Breast epithelium (tissue), 4 donors: ENCODE data around the gene SLC4A7. TPM values are rescaled to one million over a fixed set of nuclear protein-coding genes. Genes with fewer than 3 reads are reported as not detected.

Source experiments
- DNase-seq, 2 donors: peaks; one replicate each; pipeline ENCODE4 v3.0.0-alpha.2; 2019; ENCODE audit warnings: low spot score in 2 of 2
- H3K27ac ChIP-seq, 2 donors: fragments of 200-600 bp; sonication (generic) in 1 of 2; one replicate each; pipeline ENCODE4 v1.5.1; 2016 to 2019; ENCODE audit warnings: mild to moderate bottlenecking in 1 of 2
- H3K27me3 ChIP-seq, 2 donors: fragments of 200-600 bp; sonication (generic) in 1 of 2; one replicate each; pipeline versions ENCODE4 v1.5.1 to v1.6.0; 2017 to 2019; ENCODE audit warnings: control low read depth in 1 of 2, mild to moderate bottlenecking in 1 of 2
- H3K36me3 ChIP-seq: fragments of 200-600 bp; one replicate; pipeline ENCODE4 v1.5.1; 2019
- H3K4me1 ChIP-seq, 2 donors: fragments of 200-600 bp; sonication (generic); one replicate each; pipeline ENCODE4 v1.5.1; 2016 to 2019; ENCODE audit warnings: control low read depth in 1 of 2
- H3K4me3 ChIP-seq, 3 donors: fragments of 200-600 bp; sonication (generic); 1 replicate in 2 of 3; 2 replicates in 1 of 3; pipeline ENCODE4 v1.5.1; 2016 to 2019; ENCODE audit warnings: mild to moderate bottlenecking in 3 of 3, moderate library complexity in 2 of 3
- H3K9me3 ChIP-seq, 2 donors: fragments of 200-600 bp; sonication (generic) in 1 of 2; one replicate each; pipeline ENCODE4 v1.5.1; 2016 to 2019; ENCODE audit warnings: control low read depth in 1 of 2
- POLR2A ChIP-seq: fragments of 450-650 bp; IDR thresholded peaks from one replicate; pipeline ENCODE4 v1.6.1; 2016; ENCODE audit warnings: antibody characterized with exemption, mild to moderate bottlenecking, moderate library complexity
- POLR2AphosphoS5 ChIP-seq, 3 donors: sonication (generic); formaldehyde crosslinking; IDR thresholded peaks; one replicate each; pipeline ENCODE4 v1.6.1; 2017; ENCODE audit warnings: antibody characterized with exemption in 3 of 3
- intact Hi-C: fragments of 100-400 bp; cut with DNase I; formaldehyde crosslinking; loops from one replicate; pipeline ENCODE4 v1.15.1; 2023; ENCODE audit warnings: low total_unique reads
- total RNA-seq, 3 donors: library from RNA; depleted of rRNA; stranded (reverse); fragments of >200 nt; gene quantifications; one replicate each; pipeline ENCODE4 v1.1.0, GENCODE V29; 2016
- TF ChIP-seq, protein P1 (sequence below), 3 donors: fragments of 450-650 bp; IDR thresholded peaks; one replicate each; pipeline ENCODE4 v1.5.1; 2016 to 2017; ENCODE audit warnings: antibody characterized with exemption in 3 of 3, mild to moderate bottlenecking in 3 of 3, moderate library complexity in 3 of 3

The SLC4A7 gene
- total RNA-seq, 3 donors from 2014 or later, result 32.8 to 219 (median 204) TPM

DNA sequence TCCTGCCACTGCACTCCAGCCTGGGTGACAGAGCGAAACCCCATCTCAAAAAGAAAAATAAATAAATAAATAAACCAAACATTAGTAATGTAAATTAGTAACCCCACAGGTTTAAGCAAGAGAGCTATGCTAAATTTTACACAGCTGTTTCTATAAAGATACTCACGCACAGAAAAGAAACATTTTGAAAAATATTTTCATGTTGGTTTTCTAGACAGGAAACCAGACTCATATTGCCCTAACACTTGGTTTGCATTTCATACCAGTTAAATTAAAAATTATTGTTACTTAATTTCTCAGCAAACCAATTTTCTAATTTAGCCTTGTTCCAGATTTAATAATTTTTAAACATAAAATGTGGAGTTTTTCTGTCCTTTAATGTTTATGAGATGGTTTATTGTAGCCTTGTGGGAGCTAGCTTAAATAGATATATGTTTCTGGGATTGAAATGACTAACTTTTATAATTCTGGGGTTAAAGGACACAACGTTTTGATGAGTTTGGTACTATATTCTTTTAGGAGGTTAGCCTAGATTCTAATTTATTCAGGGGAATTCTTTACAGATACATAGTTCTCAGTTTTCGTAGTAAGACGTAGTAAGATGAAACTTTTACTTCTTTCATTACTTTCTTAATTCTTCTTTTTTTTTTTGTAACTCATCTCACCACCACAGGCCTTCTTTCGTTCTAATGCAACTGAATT, 42.6 kb upstream of the SLC4A7 start:
- Histone ChIP-seq H3K4me1 (no peaks in the 10 kb centered on the region), H3K9me3 (no peaks in the 10 kb centered on the region), H3K4me3 (no peak overlapping the region), H3K27ac (no peak overlapping the region), H3K36me3 (no peaks in the 10 kb centered on the region), H3K27me3 (no peaks in the 10 kb centered on the region)
- intact Hi-C loops, result no loop called here
- TF ChIP-seq POLR2A (no peak), POLR2AphosphoS5 (IDR thresholded peaks at IDR 0.05) (no peak)
- TF ChIP-seq, protein P1, sequence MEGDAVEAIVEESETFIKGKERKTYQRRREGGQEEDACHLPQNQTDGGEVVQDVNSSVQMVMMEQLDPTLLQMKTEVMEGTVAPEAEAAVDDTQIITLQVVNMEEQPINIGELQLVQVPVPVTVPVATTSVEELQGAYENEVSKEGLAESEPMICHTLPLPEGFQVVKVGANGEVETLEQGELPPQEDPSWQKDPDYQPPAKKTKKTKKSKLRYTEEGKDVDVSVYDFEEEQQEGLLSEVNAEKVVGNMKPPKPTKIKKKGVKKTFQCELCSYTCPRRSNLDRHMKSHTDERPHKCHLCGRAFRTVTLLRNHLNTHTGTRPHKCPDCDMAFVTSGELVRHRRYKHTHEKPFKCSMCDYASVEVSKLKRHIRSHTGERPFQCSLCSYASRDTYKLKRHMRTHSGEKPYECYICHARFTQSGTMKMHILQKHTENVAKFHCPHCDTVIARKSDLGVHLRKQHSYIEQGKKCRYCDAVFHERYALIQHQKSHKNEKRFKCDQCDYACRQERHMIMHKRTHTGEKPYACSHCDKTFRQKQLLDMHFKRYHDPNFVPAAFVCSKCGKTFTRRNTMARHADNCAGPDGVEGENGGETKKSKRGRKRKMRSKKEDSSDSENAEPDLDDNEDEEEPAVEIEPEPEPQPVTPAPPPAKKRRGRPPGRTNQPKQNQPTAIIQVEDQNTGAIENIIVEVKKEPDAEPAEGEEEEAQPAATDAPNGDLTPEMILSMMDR (IDR thresholded peaks at IDR 0.05), result no peak
- no peak for DNase-seq

DNA sequence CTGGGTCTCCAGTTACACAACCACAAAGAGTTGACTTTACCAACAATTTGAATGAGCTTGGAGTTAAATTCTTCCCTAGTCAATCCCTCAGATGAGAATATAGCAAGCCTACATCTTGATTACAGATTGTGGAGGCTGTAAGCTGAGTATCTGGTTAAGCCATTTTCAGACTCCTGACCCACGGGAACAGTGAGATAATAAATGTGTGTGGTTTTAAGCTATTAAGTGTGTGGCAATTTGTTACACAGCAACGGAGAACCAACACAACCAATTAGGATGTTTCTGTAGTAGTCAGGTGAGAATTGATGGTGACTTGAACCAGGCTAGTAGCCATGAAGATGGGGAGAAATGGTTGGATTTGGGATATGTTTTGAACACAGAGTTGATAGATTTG, 37.7 kb upstream of the SLC4A7 start:
- Histone ChIP-seq H3K36me3 (no peaks in the 10 kb centered on the region), H3K9me3 (no peaks in the 10 kb centered on the region), H3K4me3 (no peak overlapping the region), H3K27me3 (no peaks in the 10 kb centered on the region), H3K4me1 (no peaks in the 10 kb centered on the region), H3K27ac (peak overlapping the region in 1 of 2 donors; percentile 32)
- intact Hi-C loops, result no loop called here
- TF ChIP-seq POLR2AphosphoS5 (IDR thresholded peaks at IDR 0.05) (no peak), POLR2A (no peak)
- TF ChIP-seq, protein P1 (IDR thresholded peaks at IDR 0.05), result no peak
- DNase-seq, result no peak

DNA sequence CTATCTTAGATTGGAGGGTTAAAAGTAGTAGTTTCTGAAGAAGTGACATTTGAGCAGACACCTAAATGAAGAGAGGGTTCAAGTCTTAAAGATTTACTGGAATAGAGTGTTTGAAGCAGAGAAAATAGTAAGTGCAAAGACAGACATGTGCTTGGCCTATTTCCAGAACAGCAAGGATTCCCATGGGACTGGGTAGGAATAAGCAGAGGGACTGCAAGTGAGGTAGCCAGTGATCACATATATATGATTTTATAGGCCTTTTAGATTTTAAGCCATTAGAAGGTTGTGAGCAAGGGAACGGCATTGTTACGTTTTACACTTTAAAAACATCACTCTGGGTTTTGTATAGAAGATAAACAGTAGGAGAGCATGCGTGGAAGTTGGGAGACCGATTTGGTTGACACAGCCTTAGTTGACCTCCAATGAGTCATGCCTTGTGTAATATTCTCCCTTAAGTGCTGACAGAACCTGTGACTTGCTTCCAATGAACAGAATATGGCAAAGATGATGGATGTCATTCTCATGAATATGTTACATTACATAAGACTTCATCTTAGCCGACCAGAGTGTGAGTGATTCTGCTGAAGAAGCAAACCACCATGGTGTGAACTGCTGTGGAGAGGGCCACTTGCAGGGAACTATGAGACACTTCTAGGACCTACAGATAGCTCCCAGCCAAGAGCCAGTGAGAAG, 37.1 kb upstream of the SLC4A7 start:
- intact Hi-C loops, result no loop called here
- Histone ChIP-seq H3K4me1 (no peaks in the 10 kb centered on the region), H3K27me3 (no peaks in the 10 kb centered on the region), H3K4me3 (no peak overlapping the region), H3K9me3 (no peaks in the 10 kb centered on the region), H3K36me3 (no peaks in the 10 kb centered on the region), H3K27ac (peak overlapping the region in 1 of 2 donors; percentile 32)
- TF ChIP-seq POLR2AphosphoS5 (IDR thresholded peaks at IDR 0.05), result peak in 2 of 3 donors; percentile 28 to 40
- TF ChIP-seq, protein P1 (IDR thresholded peaks at IDR 0.05), result no peak
- no peak for DNase-seq

DNA sequence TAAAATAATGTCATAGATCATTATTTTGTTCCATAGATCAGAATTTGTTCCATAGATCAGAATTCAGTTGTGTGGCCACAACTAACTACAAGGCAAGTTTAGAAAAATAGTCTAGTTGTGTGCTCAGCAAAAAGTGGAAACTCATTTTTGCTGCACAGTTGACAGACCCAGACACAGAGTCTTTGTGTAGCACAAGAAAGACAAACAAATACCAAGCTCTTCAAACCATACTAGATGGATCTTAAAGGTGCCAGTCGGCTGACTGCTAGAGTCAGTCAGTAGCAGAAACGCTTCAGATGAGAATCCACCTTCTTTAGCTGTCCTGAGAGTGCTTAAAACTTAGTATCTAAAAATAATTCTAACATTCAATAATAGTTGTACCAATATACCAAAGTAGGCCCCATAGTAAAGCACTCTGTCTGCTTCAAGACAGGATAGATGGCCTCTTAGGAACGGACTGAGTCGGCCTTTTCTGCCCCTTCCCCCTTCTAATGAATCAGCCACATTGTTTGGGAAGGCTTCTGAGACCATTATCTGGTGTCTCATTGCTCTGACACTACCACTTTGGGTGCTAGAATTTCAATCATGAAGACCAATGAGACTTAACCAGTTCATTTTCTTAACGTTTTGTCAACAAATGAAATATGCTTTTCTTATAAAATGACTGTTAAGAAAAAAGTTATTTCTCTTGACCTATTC, 27.7 kb upstream of the SLC4A7 start:
- no peak for DNase-seq
- H3K9me3 ChIP-seq, result no peaks in the 10 kb centered on the region
- H3K4me3 ChIP-seq, result no peak overlapping the region
- H3K36me3 ChIP-seq, result no peaks in the 10 kb centered on the region
- H3K27ac ChIP-seq, result no peak overlapping the region
- H3K4me1 ChIP-seq, result no peaks in the 10 kb centered on the region
- intact Hi-C loops, result no loop called here
- TF ChIP-seq, protein P1 (IDR thresholded peaks at IDR 0.05), result no peak
- no peak for TF ChIP-seq POLR2A
- H3K27me3 ChIP-seq, result no peaks in the 10 kb centered on the region

DNA sequence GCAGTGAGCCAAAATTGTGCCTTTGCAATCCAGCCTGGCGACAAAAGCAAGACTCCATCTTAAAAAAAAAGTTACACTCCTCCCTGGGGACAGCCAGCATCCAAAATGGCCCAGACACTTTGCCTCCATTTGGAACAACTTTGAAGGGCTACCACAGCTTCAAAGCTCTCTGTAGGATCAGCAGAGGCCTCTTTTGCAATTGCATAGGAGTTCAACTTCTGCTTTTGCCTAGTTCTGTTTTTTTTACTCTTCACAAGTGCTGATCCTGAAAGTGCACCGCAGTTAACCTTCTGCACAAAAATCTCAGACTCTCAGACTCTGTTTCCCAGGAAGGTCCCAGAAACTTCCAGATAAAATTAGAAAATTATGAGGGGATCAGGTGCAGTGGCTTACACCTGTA, 25.2 kb upstream of the SLC4A7 start:
- TF ChIP-seq, protein P1 (IDR thresholded peaks at IDR 0.05), result no peak
- no peak for TF ChIP-seq POLR2AphosphoS5 (IDR thresholded peaks at IDR 0.05)
- TF ChIP-seq POLR2A, result no peak
- Histone ChIP-seq H3K4me3 (no peak overlapping the region), H3K27ac (no peak overlapping the region), H3K27me3 (no peaks in the 10 kb centered on the region), H3K36me3 (no peaks in the 10 kb centered on the region), H3K9me3 (no peaks in the 10 kb centered on the region), H3K4me1 (no peaks in the 10 kb centered on the region)
- intact Hi-C loops, result no loop called here
- DNase-seq, result no peak
